Activated T-cell treated with anti-CD3 and anti-CD28 coated beads, Interleukin-2, amount 50 U/mL, for 4 hours (primary cell): Measurements from ENCODE around the gene EVL. TPM values are rescaled to one million over a fixed set of nuclear protein-coding genes. Genes with fewer than 3 reads are reported as not detected.

Experiments used
- ATAC-seq, 2 donors: fragments of 200-7000 bp; cut with Tn5 transposase; one replicate each; pipeline ENCODE4 v1.10.0; 2021
- DNase-seq: peaks from one replicate; pipeline ENCODE4 v3.0.0-alpha.2; 2020
- H3K27me3 Mint-ChIP-seq: one replicate; pipeline ENCODE4 v1.8.0; 2021; ENCODE audit warnings: low read depth, mixed read lengths
- H3K36me3 Mint-ChIP-seq: one replicate; pipeline ENCODE4 v1.8.0; 2022; ENCODE audit warnings: mixed read lengths; ENCODE audit not compliant: insufficient read depth
- H3K4me1 Mint-ChIP-seq: one replicate; pipeline ENCODE4 v1.8.0; 2021; ENCODE audit warnings: low read depth, mixed read lengths
- H3K4me3 Mint-ChIP-seq: one replicate; pipeline ENCODE4 v1.8.0; 2021; ENCODE audit warnings: mild to moderate bottlenecking, moderate library complexity, mixed read lengths
- H3K9me3 Mint-ChIP-seq: one replicate; pipeline ENCODE4 v1.8.0; 2021; ENCODE audit warnings: mixed read lengths
- total RNA-seq, 3 donors: library from RNA; stranded (reverse); gene quantifications; one replicate each; pipeline ENCODE4 v1.2.1, GENCODE V29; 2021

EVL gene
- total RNA-seq, 3 donors from 2014 or later, result 79.4 to 112 (median 107) TPM

DNA sequence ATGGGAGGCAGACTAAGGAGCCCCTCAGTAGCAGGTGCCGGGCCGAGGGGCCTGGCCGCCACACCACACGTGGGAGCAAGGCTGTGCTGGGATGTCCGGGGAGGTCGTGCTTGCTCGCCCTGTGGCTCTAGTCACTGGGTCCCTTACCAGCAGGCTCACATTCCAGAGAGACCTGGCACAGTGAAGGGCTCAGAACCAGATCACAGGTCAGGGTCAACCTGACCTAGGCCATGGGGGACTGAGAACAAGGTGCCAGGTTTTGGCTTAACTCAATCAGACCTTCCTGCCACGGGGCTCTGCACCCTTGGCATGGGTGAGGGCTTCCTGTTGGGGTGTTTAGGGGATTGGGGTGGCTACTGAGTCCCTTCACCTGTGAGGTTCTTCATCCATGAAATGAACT is 72.0 kb downstream of the EVL start:
- Mint-ChIP-seq H3K27me3 (no peaks in the 10 kb centered on the region), H3K36me3 (peaks cover 38% of the 10 kb centered on the region), H3K4me1 (peaks cover 2% of the 10 kb centered on the region), H3K9me3 (no peaks in the 10 kb centered on the region), H3K4me3 (no peak overlapping the region)
- no peak for DNase-seq
- no peak for ATAC-seq

DNA sequence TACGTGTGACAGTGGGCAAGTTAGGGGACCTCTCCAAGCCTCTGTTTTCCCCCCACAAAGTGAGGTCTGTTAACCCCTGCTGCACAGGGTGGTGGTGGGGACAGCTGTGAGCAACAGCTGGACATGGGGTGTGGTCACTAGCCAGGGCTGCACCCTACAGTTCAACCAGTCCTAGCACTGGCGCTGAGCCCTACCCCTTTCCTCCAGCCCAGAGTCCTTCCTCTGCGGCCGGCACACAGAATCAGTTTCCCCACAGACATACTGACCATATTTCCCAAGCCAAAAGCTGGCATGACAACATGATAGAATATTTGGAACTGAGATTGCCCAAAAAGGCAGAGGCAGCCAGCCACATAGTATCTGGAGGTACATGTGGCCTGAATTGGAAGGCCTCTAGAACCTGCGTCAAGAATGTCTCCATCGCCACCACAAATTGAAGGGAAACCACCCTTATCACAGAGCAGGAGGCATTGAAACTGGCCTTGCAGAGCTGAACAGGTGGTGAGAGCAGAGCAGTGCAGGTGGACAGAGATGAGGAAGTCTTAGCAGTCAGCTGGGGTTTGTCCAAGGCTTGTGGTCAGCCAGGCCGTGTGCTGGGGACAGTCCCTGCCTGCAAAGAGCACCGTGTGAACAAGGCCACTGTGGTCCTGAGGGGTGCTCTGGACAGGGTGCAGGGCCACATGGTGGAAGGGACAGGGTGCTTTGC is 73.0 kb downstream of the EVL start:
- no peaks in the 10 kb centered on the region for H3K9me3 Mint-ChIP-seq
- H3K27me3 Mint-ChIP-seq, result no peaks in the 10 kb centered on the region
- ATAC-seq (no peak), DNase-seq (no peak)
- H3K4me1 Mint-ChIP-seq, result peaks cover 2% of the 10 kb centered on the region
- H3K4me3 Mint-ChIP-seq, result no peak overlapping the region
- peaks cover 33% of the 10 kb centered on the region for H3K36me3 Mint-ChIP-seq

DNA sequence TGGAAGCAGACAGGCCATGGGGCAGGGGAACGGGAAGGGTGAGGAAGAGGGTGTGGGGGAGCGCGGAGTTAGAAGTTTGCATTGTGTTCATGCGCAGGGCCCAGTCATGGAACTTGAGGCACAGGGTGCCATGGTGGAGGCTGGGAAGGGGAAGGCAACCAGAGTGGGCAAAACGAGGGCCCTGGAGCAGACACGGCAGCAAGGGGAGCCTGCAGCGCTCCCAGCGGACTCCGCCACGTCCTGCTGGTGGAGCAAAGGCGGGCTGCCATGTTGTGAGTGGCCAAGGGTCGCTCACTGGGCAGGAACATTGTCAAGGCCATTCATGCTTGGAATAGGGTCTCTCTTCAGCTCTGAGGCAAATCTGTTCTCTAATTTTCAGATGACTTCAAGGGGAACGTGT is 73.7 kb downstream of the EVL start:
- no peak for ATAC-seq
- H3K9me3 Mint-ChIP-seq, result no peaks in the 10 kb centered on the region
- peaks cover 31% of the 10 kb centered on the region for H3K36me3 Mint-ChIP-seq
- peaks cover 2% of the 10 kb centered on the region for H3K4me1 Mint-ChIP-seq
- no peak overlapping the region for H3K4me3 Mint-ChIP-seq
- no peaks in the 10 kb centered on the region for H3K27me3 Mint-ChIP-seq
- no peak for DNase-seq

DNA sequence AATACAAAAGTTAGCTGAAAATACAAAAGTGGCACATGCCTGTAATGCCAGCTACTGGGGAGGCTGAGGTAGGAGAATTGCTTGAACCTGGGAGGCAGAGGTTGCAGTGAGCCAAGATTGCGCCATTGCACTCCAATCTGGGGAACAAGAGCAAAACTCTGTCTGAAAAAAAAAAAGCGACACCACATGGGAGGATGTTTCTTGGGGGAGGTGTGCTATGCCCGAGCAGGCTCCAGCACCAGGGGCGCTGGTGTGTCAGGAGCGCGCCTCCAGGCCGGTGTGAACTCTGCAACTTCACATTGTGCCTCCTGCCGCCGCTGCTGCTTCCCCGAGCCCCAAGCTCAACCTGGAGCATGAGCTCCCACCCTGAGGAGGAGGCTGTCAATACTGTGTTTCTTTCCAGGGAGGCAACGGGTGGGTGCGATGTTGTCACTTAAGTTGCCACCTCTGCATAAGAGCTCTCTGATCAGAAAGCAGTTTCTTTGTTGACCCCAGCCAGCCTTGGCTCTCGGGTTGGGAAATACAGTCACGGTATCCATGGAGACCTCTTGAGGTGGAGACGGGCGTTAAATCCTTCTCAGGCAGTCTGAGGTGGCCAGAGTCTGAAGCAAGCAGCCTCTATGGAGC is 75.3 kb downstream of the EVL start:
- no peak for ATAC-seq
- Mint-ChIP-seq H3K4me1 (peaks cover 2% of the 10 kb centered on the region), H3K4me3 (no peak overlapping the region), H3K36me3 (peaks cover 24% of the 10 kb centered on the region), H3K9me3 (no peaks in the 10 kb centered on the region), H3K27me3 (no peaks in the 10 kb centered on the region)
- no peak for DNase-seq

DNA sequence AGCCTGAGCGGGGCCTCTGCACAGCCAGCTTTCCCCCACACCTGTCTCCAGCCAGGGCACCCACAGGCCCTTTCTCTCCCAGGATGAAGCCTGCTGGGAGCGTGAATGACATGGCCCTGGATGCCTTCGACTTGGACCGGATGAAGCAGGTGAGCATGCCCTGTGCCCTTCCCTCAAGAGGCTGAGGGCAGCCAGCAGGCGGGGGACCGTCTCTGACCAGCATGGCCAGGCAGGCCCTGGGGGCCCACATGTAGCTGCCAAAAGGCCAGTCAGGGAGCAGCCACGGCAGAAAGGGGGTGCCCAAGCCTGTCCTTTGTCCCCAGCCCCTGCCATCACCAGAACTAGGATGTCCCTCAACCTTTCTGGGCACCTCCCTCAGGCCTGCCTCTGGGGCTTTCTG is 75.9 kb downstream of the EVL start:
- Mint-ChIP-seq H3K4me1 (peaks cover 2% of the 10 kb centered on the region), H3K36me3 (peaks cover 21% of the 10 kb centered on the region), H3K27me3 (no peaks in the 10 kb centered on the region), H3K9me3 (no peaks in the 10 kb centered on the region), H3K4me3 (no peak overlapping the region)
- DNase-seq, result no peak
- ATAC-seq, result no peak

DNA sequence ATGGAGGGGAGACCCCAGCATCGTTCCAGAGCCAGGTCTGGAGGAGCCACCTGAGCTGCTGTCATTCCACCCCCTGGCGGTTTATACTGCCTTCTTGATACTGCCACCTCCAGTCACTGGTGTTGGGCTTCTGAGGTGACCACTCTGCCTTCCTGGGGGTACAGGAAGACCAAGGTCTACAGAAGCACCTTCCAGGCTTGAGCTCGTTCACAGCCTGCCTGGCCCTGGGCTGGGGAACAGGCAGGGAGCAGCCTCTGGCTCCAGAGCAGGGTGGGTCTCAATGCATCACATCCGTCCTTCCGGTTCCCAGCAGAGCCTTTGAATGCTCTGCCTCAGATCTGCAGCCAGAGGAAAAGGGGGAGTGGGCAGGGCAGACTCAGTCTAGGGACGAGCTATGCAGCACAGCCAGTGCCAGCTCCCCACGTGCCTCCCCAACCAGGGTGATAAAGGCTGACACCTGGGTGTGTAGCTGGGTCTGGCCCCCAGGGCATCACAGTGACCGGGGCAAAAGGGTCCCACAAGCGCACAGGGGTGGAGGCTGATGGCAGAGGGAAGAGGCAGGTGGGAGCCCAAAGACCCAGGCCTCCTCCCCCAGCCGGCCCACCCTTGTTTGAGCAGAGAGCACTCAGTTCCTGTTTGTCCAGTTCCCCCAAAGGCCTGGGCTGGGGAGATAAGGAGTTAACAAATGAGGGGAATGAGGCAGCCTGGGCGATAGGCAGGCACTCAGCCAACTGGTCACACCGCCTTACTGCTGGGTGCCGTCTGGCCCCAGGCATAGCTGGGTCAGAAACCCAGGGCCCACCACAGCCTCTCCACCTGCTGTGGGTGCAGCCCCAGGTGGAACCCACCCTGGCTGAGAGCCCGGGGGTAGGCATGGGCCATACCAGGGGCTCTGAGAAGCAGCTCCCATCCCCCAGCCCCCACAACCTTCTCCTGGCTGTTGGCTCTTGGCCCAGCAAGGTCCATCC is 77.1 kb downstream of the EVL start:
- no peak for ATAC-seq
- Mint-ChIP-seq H3K9me3 (no peaks in the 10 kb centered on the region), H3K27me3 (no peaks in the 10 kb centered on the region), H3K4me1 (peaks cover 9% of the 10 kb centered on the region), H3K4me3 (no peak overlapping the region), H3K36me3 (peaks cover 15% of the 10 kb centered on the region)
- no peak for DNase-seq

DNA sequence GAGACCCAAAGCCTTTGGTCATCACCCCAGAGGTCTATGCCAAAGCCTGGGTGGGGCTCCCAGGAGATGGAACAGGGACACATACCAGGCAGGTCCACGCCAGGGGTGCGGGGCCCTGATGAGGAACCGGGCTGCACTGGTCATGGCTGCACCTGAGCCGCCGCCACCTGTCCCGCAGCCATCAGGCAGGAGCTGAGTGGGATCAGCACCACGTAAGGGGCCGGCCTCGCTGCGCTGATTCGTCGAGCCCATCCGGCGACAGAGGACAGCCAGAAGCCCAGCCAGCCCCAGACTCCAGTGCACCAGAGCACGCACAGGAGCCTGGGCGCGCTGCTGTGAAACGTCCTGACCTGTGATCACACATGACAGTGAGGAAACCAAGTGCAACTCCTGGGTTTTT is 78.3 kb downstream of the EVL start:
- Mint-ChIP-seq H3K27me3 (no peaks in the 10 kb centered on the region), H3K4me1 (peaks cover 17% of the 10 kb centered on the region), H3K9me3 (no peaks in the 10 kb centered on the region), H3K4me3 (no peak overlapping the region), H3K36me3 (peaks cover 11% of the 10 kb centered on the region)
- no peak for DNase-seq
- ATAC-seq, result no peak

DNA sequence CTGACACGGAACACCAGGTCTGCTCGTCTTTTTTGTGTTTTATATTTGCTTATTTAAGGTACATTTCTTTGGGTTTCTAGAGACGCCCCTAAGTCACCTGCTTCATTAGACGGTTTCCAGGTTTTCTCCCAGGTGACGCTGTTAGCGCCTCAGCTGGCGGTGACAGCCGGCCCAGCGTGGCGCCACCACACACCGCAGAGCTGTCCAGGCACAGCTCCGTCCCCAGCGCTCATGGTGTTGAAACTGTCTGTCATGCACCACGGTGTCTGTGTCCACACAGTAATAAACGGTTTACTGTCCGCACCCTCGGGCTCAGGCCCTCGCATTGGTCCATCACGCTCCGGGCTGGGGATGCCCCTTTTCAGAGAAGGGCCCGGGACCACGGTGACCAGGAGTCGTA is 78.7 kb downstream of the EVL start:
- ATAC-seq, result no peak
- Mint-ChIP-seq H3K36me3 (peaks cover 11% of the 10 kb centered on the region), H3K27me3 (no peaks in the 10 kb centered on the region)

DNA sequence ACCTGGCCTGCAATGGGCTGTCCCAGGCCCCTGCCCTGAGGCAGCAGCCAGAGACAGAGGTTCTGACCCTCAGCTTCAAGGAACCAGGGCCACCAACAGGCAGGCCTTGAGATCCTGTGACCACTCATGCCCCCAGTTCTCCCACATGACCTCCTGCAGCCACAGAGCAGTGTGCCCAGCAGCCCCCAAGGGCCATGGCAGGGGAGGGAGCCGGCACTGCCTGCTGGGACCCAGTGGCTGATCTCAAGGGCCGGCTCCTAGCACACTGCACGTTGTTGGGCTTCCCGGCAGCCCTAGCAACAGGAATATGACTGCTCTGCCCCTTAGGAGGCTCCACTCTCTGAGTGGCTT is 79.4 kb downstream of the EVL start:
- Mint-ChIP-seq H3K27me3 (no peaks in the 10 kb centered on the region), H3K36me3 (peaks cover 8% of the 10 kb centered on the region), H3K4me1 (peaks cover 17% of the 10 kb centered on the region), H3K4me3 (no peak overlapping the region), H3K9me3 (no peaks in the 10 kb centered on the region)
- ATAC-seq, result no peak
- DNase-seq, result no peak

More for the DNA sequence above, 78.7 kb downstream of the EVL start:
- H3K9me3 Mint-ChIP-seq, result no peaks in the 10 kb centered on the region
- peaks cover 17% of the 10 kb centered on the region for H3K4me1 Mint-ChIP-seq
- H3K4me3 Mint-ChIP-seq, result no peak overlapping the region
- DNase-seq, result no peak

DNA sequence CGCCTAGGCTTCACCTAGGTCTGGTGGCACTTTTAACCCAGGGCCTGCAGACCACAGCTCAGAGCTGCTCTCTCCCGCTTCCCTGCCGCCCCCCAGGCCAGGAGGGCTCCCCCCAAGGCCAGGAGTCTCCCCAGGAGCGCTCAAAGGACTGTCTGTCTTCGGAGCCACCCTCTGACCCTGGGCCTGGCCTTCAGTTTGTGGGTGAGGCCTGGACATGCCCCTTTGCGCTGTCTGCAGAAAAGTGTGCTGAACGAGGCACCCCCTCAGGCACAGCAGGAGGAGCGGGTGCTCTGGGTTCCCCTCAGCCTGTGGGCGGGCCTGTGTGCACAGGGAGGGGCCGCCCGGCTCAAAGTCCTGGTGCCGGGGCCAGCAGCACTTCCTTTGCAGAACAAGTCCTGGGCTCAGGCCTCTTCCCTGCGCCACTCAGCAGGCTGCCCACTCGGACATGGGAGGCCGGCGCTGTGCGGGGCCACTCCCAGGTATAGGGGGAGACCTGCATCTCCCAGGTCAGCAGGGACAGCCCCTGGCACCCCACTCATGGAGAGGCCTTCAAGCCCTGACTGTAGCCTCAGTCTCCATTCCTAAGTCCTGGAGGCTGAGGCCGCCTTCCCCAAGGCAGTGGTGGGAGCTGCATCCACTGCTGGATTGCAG is 79.9 kb downstream of the EVL start:
- Mint-ChIP-seq H3K36me3 (peaks cover 6% of the 10 kb centered on the region), H3K27me3 (no peaks in the 10 kb centered on the region), H3K4me3 (no peak overlapping the region), H3K9me3 (no peaks in the 10 kb centered on the region), H3K4me1 (peaks cover 17% of the 10 kb centered on the region)
- DNase-seq, result no peak
- peak in 1 of 2 donors; percentile 6 for ATAC-seq

DNA sequence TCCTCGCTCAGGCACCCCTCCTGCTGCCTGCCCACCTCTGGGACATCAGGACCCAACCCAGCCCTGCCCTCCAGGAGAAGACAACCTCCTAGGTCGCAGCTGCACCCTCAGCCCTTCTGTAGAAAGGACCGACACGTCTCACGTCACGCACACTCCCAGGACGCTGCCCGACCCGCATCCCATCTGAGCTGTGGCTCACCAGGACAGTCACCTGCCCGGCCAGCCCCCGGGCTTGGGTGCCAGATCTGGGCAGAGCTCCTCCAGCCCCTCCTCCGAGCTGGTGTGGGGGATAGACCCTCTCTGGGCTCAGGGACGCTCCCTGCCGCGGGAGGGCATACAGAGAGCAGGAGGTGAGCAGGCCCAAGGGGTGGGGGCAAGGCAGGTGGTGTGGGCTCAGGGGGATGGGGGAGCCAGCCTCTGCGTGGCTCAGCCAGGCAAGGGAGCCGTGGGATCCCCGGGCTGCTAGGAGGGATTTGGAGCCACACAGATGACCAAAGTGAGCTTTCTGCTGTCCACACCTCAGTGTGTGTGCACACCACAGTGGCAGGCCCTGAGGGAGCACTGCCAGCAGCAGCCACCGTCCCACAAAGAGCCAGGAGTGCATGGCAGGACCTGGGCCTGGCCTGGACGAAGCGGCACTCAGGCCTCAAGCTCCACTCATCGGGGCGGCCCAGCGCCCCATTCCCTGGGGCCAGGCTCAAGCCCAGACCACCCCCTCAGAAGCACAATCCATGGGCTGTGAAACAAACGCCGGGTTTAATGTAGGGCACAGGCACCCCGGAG is 80.7 kb downstream of the EVL start:
- Mint-ChIP-seq H3K36me3 (peaks cover 6% of the 10 kb centered on the region), H3K4me3 (no peak overlapping the region), H3K9me3 (no peaks in the 10 kb centered on the region), H3K27me3 (no peaks in the 10 kb centered on the region), H3K4me1 (peaks cover 17% of the 10 kb centered on the region)
- DNase-seq (no peak), ATAC-seq (no peak)

DNA sequence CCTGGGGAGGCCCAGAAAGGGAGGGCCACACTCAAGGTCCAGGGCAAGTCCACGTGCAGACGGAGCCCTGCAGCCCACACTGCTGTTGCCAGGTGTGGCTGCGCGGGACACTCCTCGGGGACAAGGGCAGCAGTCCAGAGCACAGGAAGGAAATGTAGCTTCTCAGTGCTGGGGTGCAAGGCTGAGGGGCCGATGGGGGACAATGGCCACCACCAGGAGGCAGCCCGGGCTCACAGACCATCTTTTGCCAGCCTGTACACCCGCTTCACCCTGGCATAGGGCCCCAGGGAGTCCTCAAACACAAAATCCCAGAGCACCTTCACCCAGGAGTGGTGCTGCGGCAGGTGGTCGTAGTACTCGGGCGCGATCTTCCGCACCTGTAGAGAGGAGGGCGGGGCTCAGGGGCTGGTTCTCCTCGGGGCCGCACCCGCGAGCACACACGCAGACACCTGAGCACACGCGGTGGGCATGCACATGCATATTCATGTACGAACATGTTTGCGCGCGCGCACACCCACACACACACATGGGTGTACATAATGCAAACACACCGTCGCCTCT is 81.4 kb downstream of the EVL start:
- DNase-seq, result peak; percentile 25
- ATAC-seq, result peak; percentile 5 to 13
- Mint-ChIP-seq H3K27me3 (no peaks in the 10 kb centered on the region), H3K4me3 (no peak overlapping the region), H3K9me3 (no peaks in the 10 kb centered on the region), H3K36me3 (peaks cover 4% of the 10 kb centered on the region), H3K4me1 (peaks cover 17% of the 10 kb centered on the region)

DNA sequence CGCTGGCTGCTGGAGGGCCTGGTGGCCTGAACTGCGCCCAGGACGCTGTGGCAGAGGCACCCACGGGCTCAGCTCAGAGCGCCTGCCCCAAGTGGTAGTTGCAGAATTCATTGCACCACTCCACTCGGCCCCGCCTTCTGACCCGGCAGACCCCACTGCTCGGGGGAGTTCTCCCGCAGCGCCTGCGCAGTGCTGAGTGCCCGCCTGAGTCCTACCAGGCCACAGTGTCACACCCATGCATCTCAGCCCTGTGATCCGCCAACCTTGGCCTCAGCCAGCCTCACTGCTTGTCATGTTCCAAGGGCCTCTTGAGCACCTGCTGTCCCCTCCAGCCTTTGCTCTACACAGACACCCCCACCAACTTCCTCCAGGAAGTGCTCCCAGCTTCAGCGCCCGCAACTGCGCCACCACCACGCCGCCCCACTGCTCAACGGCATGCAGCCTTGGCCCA is 82.0 kb downstream of the EVL start:
- DNase-seq, result peak; percentile 46
- H3K27me3 Mint-ChIP-seq, result no peaks in the 10 kb centered on the region
- H3K9me3 Mint-ChIP-seq, result no peaks in the 10 kb centered on the region
- ATAC-seq, result peak; percentile 80 to 81
- H3K4me3 Mint-ChIP-seq, result peak overlapping the region; percentile 54
- H3K36me3 Mint-ChIP-seq, result peaks cover 1% of the 10 kb centered on the region
- H3K4me1 Mint-ChIP-seq, result peaks cover 16% of the 10 kb centered on the region
